ENCODE data around the gene IQCM. TPM values are rescaled to one million over a fixed set of nuclear protein-coding genes. Genes with fewer than 3 reads are reported as not detected.
"Not testable (repeated sequence)": the region's sequence is repeated elsewhere in the genome, so short reads cannot be mapped to it uniquely, and the experiment has no call there.

Gene IQCM
- total RNA-seq, 4 donors from 2014 or later, result not detected

- H3K4me3 ChIP-seq, result no peak overlapping the region
- no peaks in the 10 kb centered on the region for H3K4me1 ChIP-seq
- H3K36me3 ChIP-seq, result no peaks in the 10 kb centered on the region
- no peak overlapping the region for H3K27ac ChIP-seq
- no peak for DNase-seq
- H3K9me3 ChIP-seq, result no peaks in the 10 kb centered on the region
- intact Hi-C loops (cut with DNase I), result no loop called here
- no peaks in the 10 kb centered on the region for H3K27me3 ChIP-seq
- 55% methylated on average over 1 of the region's 1 CpG for WGBS, 2 donors
- TF ChIP-seq, protein P1, sequence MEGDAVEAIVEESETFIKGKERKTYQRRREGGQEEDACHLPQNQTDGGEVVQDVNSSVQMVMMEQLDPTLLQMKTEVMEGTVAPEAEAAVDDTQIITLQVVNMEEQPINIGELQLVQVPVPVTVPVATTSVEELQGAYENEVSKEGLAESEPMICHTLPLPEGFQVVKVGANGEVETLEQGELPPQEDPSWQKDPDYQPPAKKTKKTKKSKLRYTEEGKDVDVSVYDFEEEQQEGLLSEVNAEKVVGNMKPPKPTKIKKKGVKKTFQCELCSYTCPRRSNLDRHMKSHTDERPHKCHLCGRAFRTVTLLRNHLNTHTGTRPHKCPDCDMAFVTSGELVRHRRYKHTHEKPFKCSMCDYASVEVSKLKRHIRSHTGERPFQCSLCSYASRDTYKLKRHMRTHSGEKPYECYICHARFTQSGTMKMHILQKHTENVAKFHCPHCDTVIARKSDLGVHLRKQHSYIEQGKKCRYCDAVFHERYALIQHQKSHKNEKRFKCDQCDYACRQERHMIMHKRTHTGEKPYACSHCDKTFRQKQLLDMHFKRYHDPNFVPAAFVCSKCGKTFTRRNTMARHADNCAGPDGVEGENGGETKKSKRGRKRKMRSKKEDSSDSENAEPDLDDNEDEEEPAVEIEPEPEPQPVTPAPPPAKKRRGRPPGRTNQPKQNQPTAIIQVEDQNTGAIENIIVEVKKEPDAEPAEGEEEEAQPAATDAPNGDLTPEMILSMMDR (IDR thresholded peaks at IDR 0.05), result no peak
- no peak for TF ChIP-seq POLR2A (IDR thresholded peaks at IDR 0.05)
Observed at GRCh38 chr4:149489321-149489720, 326.3 kb downstream of the IQCM start.

DNA sequence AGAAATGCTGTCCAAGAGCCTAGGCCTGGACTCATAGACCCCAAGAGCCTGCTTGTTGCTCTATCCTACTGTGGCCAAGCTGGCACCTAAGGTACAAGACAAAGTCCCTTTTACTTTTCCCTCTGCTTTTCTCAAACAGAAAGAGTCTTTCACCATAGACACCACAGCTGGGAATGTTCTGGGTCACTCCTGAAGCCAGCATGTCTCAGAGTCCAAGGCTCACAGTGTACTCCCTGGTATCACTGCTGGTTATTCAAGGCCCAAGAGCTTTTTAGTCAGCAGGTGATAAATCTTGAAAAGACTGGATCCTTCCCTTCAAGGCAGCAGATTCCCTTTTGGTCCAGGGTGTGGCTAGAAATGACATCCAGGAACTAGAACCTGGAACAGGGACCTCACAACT, 328.8 kb downstream of the IQCM start:
- H3K4me1 ChIP-seq, result no peaks in the 10 kb centered on the region
- no peak for TF ChIP-seq POLR2A (IDR thresholded peaks at IDR 0.05)
- TF ChIP-seq, protein P1 (IDR thresholded peaks at IDR 0.05), result no peak
- no peak overlapping the region for H3K4me3 ChIP-seq
- H3K27ac ChIP-seq, result no peak overlapping the region
- intact Hi-C loops (cut with DNase I), result no loop called here
- no peaks in the 10 kb centered on the region for H3K27me3 ChIP-seq
- DNase-seq, result no peak
- H3K36me3 ChIP-seq, result no peaks in the 10 kb centered on the region
- H3K9me3 ChIP-seq, result no peaks in the 10 kb centered on the region

- H3K36me3 ChIP-seq; H3K27ac ChIP-seq; DNase-seq; intact Hi-C loops (cut with DNase I); H3K4me1 ChIP-seq; H3K4me3 ChIP-seq; H3K27me3 ChIP-seq; H3K9me3 ChIP-seq: not testable (repeated sequence)
- WGBS, 2 donors, result 50 to 86% methylated on average over 1 to 3 of the region's 3 CpGs
Observed at GRCh38 chr4:149468669-149469068, 347.0 kb downstream of the IQCM start.

DNA sequence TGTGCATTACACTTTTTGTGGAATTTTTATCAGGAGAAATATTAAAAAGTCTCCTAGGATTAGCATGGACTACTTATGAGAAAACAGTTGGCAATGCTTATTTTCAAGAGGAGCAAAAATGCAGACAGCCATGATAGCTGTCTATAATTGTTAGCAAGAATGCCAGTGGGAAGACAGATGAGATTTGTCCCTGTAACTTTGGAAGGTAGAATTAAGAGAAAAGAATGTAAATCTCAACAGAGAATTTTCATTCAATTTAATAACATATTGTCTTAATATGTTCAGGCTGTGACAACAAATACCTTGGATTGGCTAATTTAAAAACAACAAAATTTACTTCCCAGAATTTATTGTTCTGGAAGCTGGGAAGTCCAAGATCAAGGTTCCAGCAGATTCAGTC, 349.2 kb downstream of the IQCM start:
- Histone ChIP-seq H3K36me3 (no peaks in the 10 kb centered on the region), H3K9me3 (no peaks in the 10 kb centered on the region), H3K27ac (no peak overlapping the region), H3K4me1 (no peaks in the 10 kb centered on the region), H3K4me3 (no peak overlapping the region), H3K27me3 (no peaks in the 10 kb centered on the region)
- no peak for DNase-seq
- intact Hi-C loops (cut with DNase I), result no loop called here
- no peak for TF ChIP-seq POLR2A (IDR thresholded peaks at IDR 0.05)
- TF ChIP-seq, protein P1 (IDR thresholded peaks at IDR 0.05), result no peak

DNA sequence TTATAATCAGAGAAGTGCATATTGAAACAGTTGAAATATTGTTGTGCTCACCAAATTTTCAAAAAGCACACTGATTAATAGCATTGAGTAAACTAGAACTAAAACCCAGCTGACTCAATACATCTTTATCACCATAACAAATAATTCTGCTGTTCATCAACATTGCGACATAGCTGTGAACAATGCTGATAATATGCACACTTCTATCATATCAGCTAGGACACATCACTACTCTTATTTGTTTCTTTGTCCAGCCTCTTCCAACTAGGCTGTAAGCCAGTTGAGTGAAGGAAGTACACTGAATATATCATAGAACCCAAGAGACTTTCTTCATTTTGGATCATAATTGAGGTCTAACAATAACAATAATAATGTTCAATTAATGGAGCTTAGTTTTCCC, 349.7 kb downstream of the IQCM start:
- Histone ChIP-seq H3K36me3 (no peaks in the 10 kb centered on the region), H3K9me3 (no peaks in the 10 kb centered on the region), H3K27me3 (no peaks in the 10 kb centered on the region), H3K27ac (no peak overlapping the region), H3K4me1 (no peaks in the 10 kb centered on the region), H3K4me3 (no peak overlapping the region)
- intact Hi-C loops (cut with DNase I), result no loop called here
- no peak for DNase-seq
- TF ChIP-seq, protein P1 (IDR thresholded peaks at IDR 0.05), result no peak
- no peak for TF ChIP-seq POLR2A (IDR thresholded peaks at IDR 0.05)
- 80 to 81% methylated on average over 1 of the region's 1 CpG for WGBS, 2 donors

DNA sequence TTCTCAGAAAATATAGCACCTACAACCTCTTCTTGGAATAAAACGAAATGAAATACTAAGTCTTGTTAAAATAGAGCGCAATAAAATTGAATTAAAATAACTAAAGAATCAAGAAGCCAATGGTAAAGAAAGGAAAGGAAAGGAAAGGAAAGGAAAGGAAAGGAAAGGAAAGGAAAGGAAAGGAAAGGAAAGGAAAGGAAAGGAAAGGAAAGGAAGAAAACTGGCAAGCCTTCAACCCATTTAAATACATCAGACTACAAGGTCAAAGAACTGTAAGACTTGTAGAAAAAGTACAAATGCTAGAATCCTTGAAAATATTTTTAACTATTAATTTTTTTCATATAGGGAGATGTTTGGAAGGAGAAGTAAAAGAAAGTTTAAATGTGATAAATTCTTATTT, 372.1 kb downstream of the IQCM start:
- intact Hi-C loops (cut with DNase I), result no loop called here
- DNase-seq, result no peak
- Histone ChIP-seq H3K4me1 (no peaks in the 10 kb centered on the region), H3K36me3 (no peaks in the 10 kb centered on the region), H3K9me3 (no peaks in the 10 kb centered on the region), H3K27ac (no peak overlapping the region), H3K27me3 (no peaks in the 10 kb centered on the region), H3K4me3 (no peak overlapping the region)
- 81 to 85% methylated on average over 2 of the region's 2 CpGs for WGBS, 2 donors
- TF ChIP-seq POLR2A (IDR thresholded peaks at IDR 0.05), result no peak
- TF ChIP-seq, protein P1 (IDR thresholded peaks at IDR 0.05), result no peak

Data from esophagus squamous epithelium (tissue), 5 donors.